Neural cell (in vitro differentiated cells): ENCODE data around the gene ACD. TPM values are rescaled to one million over a fixed set of nuclear protein-coding genes. Genes with fewer than 3 reads are reported as not detected.

ENCODE experiments used
- H2AFZ ChIP-seq: fragments of 200-600, 300-800 bp; sonication (generic), shearing (Covaris generic); 2 replicates; pipeline ENCODE4 v1.6.0; 2014; ENCODE audit warnings: low read depth, mild to moderate bottlenecking, antibody characterized with exemption, low read length, moderate library complexity
- H3F3A ChIP-seq: fragments of 200-600 bp; shearing (Covaris generic); 2 replicates; pipeline ENCODE4 v1.6.1; 2016; ENCODE audit warnings: mild to moderate bottlenecking, moderate library complexity, mixed read lengths, antibody characterized with exemption, low read length; ENCODE audit not compliant: insufficient read depth, poor library complexity, severe bottlenecking
- H3K27ac ChIP-seq: fragments of 200-600, 300-800 bp; sonication (generic), shearing (Covaris generic); 2 replicates; pipeline ENCODE4 v1.5.1; 2014; ENCODE audit warnings: mild to moderate bottlenecking, low read length, moderate library complexity
- H3K27me3 ChIP-seq: fragments of 300-800, 200-600 bp; sonication (generic), shearing (Covaris generic); 2 replicates; pipeline ENCODE4 v1.6.0; 2014; ENCODE audit warnings: mild to moderate bottlenecking, low read depth, low read length, moderate library complexity; ENCODE audit not compliant: insufficient read depth
- H3K36me3 ChIP-seq: fragments of 300-800, 200-600 bp; sonication (generic), shearing (Covaris generic); 2 replicates; pipeline ENCODE4 v1.5.1; 2014; ENCODE audit warnings: mild to moderate bottlenecking, antibody characterized with exemption, low read length, moderate library complexity; ENCODE audit not compliant: insufficient read depth
- H3K4me2 ChIP-seq: fragments of 300-800, 200-600 bp; sonication (generic), shearing (Covaris generic); 2 replicates; pipeline ENCODE4 v1.6.0; 2014; ENCODE audit warnings: mild to moderate bottlenecking, low read length
- H3K4me3 ChIP-seq: fragments of 300-800, 200-600 bp; sonication (generic), shearing (Covaris generic); 2 replicates; pipeline ENCODE4 v1.5.1; 2014; ENCODE audit warnings: mild to moderate bottlenecking, low read length, moderate library complexity
- H3K79me2 ChIP-seq: fragments of 200-600 bp; shearing (Covaris generic); replicated peaks from 2 replicates; pipeline ENCODE4 v1.6.0; 2014; ENCODE audit warnings: mild to moderate bottlenecking, low read length, moderate library complexity; ENCODE audit not compliant: insufficient read depth
- H3K9ac ChIP-seq: fragments of 300-800, 200-600 bp; sonication (generic), shearing (Covaris generic); 2 replicates; pipeline ENCODE4 v1.6.1; 2016; ENCODE audit warnings: mild to moderate bottlenecking, low read length, mixed read lengths
- H3K9me2 ChIP-seq: fragments of 200-600 bp; shearing (Covaris generic); 2 replicates; pipeline ENCODE4 v1.6.1; 2016; ENCODE audit warnings: mild to moderate bottlenecking, low read length, mixed read lengths; ENCODE audit not compliant: insufficient read depth
- H3K9me3 ChIP-seq: fragments of 200-600, 300-800 bp; sonication (generic), shearing (Covaris generic); 2 replicates; pipeline ENCODE4 v1.6.1; 2016; ENCODE audit warnings: mild to moderate bottlenecking, mixed run types, low read length, moderate library complexity, mixed read lengths
- H4K20me1 ChIP-seq: fragments of 200-600 bp; shearing (Covaris generic); 2 replicates; pipeline ENCODE4 v1.6.1; 2016; ENCODE audit warnings: mild to moderate bottlenecking, mixed run types; ENCODE audit not compliant: insufficient read depth
- CTCF ChIP-seq: fragments of 450-650 bp; IDR thresholded peaks from 2 replicates; pipeline ENCODE4 v1.5.1; 2014; ENCODE audit warnings: antibody characterized with exemption, mild to moderate bottlenecking, moderate library complexity; ENCODE audit not compliant: poor library complexity, severe bottlenecking
- EP300 ChIP-seq: fragments of 450-650 bp; conservative IDR thresholded peaks from 2 replicates; pipeline ENCODE4 v1.6.1; 2014; ENCODE audit warnings: antibody characterized with exemption, mild to moderate bottlenecking, moderate library complexity; ENCODE audit not compliant: poor library complexity, severe bottlenecking
- EZH2 ChIP-seq: fragments of 200-600, 300-800 bp; shearing (Covaris generic), sonication (generic); IDR thresholded peaks from 2 replicates; pipeline ENCODE4 v1.6.1; 2014; ENCODE audit warnings: antibody characterized with exemption, low read length, borderline replicate concordance, mild to moderate bottlenecking; ENCODE audit not compliant: insufficient read depth, poor library complexity, severe bottlenecking
- MXI1 ChIP-seq: fragments of 450-650 bp; conservative IDR thresholded peaks from 2 replicates; pipeline ENCODE4 v1.6.1; 2014; ENCODE audit warnings: antibody characterized with exemption, mild to moderate bottlenecking; ENCODE audit not compliant: poor library complexity, severe bottlenecking
- POLR2AphosphoS5 ChIP-seq: IDR thresholded peaks from 2 replicates; pipeline ENCODE4 v1.6.1; 2012
- RAD21 ChIP-seq: fragments of 450-650 bp; conservative IDR thresholded peaks from 2 replicates; pipeline ENCODE4 v1.6.1; 2014; ENCODE audit warnings: antibody characterized with exemption, mild to moderate bottlenecking, moderate library complexity
- REST ChIP-seq: IDR thresholded peaks from 2 replicates; pipeline ENCODE4 v1.6.1; 2012; ENCODE audit warnings: borderline replicate concordance
- SMC3 ChIP-seq: fragments of 450-650 bp; conservative IDR thresholded peaks from 2 replicates; pipeline ENCODE4 v1.6.1; 2014; ENCODE audit warnings: antibody characterized with exemption, mild to moderate bottlenecking, moderate library complexity; ENCODE audit not compliant: poor library complexity
- TAF1 ChIP-seq: IDR thresholded peaks from 2 replicates; pipeline ENCODE4 v1.6.1; 2012; ENCODE audit warnings: low read depth
- polyA plus RNA-seq: library from polyadenylated mRNA; depleted of rRNA; stranded (reverse); fragments of >200 nt; gene quantifications from 2 replicates; pipeline ENCODE4 v1.2.3, GENCODE V29; 2014

Gene ACD
- polyA plus RNA-seq, 1 donor from 2014 or later: 98.6 TPM

GRCh38 chr16:67669499-67670101 is 9.5 kb upstream of the ACD start:
- no peaks in the 10 kb centered on the region for H3K36me3 ChIP-seq
- H3K4me3 ChIP-seq: no peak overlapping the region
- H3K79me2 ChIP-seq: no peaks in the 10 kb centered on the region
- H3K27ac ChIP-seq: no peak overlapping the region
- no peaks in the 10 kb centered on the region for H3K9me3 ChIP-seq
- TF ChIP-seq CTCF: no peak
- no peak for TF ChIP-seq SMC3
- no peak for TF ChIP-seq TAF1
- TF ChIP-seq POLR2AphosphoS5: no peak
- TF ChIP-seq EP300: no peak
- no peak for TF ChIP-seq EZH2
- TF ChIP-seq REST: no peak
- no peak for TF ChIP-seq MXI1
- TF ChIP-seq RAD21: no peak
- no peaks in the 10 kb centered on the region for H3F3A ChIP-seq
- no peaks in the 10 kb centered on the region for H3K9me2 ChIP-seq
- H3K4me2 ChIP-seq: no peak overlapping the region
- H4K20me1 ChIP-seq: no peaks in the 10 kb centered on the region
- no peaks in the 10 kb centered on the region for H3K27me3 ChIP-seq
- no peak overlapping the region for H3K9ac ChIP-seq
- no peak overlapping the region for H2AFZ ChIP-seq

DNA sequence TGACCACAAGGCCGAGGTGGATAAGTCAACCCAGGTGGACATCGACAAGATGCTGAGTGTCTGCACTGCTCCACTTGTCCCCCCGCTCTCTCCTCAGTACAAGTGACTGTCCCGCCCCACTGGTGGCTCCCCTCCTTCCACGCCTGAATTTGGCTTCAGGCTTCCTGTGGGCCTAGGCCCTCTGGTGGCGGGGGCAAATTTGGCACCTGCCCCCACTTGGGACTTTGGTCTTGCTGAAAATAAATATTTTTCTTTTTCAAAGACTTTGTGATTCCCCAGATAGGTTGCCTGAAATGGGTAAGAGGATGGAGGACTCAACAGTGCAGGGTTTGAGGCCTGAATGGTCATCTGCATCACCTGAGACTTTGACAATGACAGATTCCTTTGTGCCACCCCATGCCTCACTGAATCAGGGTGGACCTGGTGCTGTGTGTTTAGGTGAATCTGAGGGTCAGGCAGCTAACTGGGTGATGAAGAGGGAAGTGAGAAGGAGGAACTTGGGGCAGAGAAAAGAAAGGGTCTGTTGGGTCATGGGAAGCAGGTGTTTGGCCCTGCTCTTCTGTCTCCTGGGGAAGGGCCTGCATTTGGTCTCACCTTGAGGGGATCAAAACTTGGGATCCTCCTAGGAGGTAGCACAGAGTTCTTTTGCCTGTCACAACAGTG is 8.6 kb upstream of the ACD start:
- Histone ChIP-seq H3K27me3 (no peaks in the 10 kb centered on the region), H3K9me3 (no peaks in the 10 kb centered on the region), H3K9ac (no peak overlapping the region), H3F3A (no peaks in the 10 kb centered on the region), H3K27ac (no peak overlapping the region), H4K20me1 (no peaks in the 10 kb centered on the region), H3K79me2 (no peaks in the 10 kb centered on the region), H3K9me2 (no peaks in the 10 kb centered on the region), H2AFZ (no peak overlapping the region), H3K4me2 (no peak overlapping the region), H3K36me3 (no peaks in the 10 kb centered on the region), H3K4me3 (no peak overlapping the region)
- TF ChIP-seq POLR2AphosphoS5 (no peak), EP300 (no peak), TAF1 (no peak), EZH2 (no peak), RAD21 (no peak), SMC3 (no peak), REST (no peak), CTCF (no peak), MXI1 (no peak)
